ENCODE results near the gene COL23A1. TPM values are rescaled to one million over a fixed set of nuclear protein-coding genes. Genes with fewer than 3 reads are reported as not detected.
"Not testable (repeated sequence)": the region's sequence is repeated elsewhere in the genome, so short reads cannot be mapped to it uniquely, and the experiment has no call there.

COL23A1 gene
- total RNA-seq, 1 donor from 2014 or later: 0.12 TPM

- TF ChIP-seq, protein P1, sequence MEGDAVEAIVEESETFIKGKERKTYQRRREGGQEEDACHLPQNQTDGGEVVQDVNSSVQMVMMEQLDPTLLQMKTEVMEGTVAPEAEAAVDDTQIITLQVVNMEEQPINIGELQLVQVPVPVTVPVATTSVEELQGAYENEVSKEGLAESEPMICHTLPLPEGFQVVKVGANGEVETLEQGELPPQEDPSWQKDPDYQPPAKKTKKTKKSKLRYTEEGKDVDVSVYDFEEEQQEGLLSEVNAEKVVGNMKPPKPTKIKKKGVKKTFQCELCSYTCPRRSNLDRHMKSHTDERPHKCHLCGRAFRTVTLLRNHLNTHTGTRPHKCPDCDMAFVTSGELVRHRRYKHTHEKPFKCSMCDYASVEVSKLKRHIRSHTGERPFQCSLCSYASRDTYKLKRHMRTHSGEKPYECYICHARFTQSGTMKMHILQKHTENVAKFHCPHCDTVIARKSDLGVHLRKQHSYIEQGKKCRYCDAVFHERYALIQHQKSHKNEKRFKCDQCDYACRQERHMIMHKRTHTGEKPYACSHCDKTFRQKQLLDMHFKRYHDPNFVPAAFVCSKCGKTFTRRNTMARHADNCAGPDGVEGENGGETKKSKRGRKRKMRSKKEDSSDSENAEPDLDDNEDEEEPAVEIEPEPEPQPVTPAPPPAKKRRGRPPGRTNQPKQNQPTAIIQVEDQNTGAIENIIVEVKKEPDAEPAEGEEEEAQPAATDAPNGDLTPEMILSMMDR (IDR thresholded peaks at IDR 0.05): no peak
- H3K27ac Mint-ChIP-seq (ENCODE audit: unreplicated experiment): peak overlapping the region; percentile 65
- H3K4me1 Mint-ChIP-seq (ENCODE audit: low read depth): peaks cover 31% of the 10 kb centered on the region
- no peaks in the 10 kb centered on the region for H3K27me3 Mint-ChIP-seq (ENCODE audit: low read depth)
- peak overlapping the region; percentile 59 for H3K4me3 Mint-ChIP-seq (ENCODE audit: unreplicated experiment)
- no peak for DNase-seq (ENCODE audit: low spot score)
- H3K36me3 Mint-ChIP-seq (ENCODE audit: low read depth): peaks cover 16% of the 10 kb centered on the region
- peaks cover under 1% of the 10 kb centered on the region for H3K9me3 Mint-ChIP-seq (ENCODE audit: low read depth)
Observed at GRCh38 chr5:178232920-178233429, 357.2 kb downstream of the COL23A1 start.

GRCh38 chr5:178232124-178232919 is 357.9 kb downstream of the COL23A1 start, which contains the start of gene PHYKPL:
TSS of gene PHYKPL (minus strand) at chr5:178232802. CDS start at chr5:178232550, 252 bp downstream.
- Mint-ChIP-seq H3K9me3 (ENCODE audit: low read depth) (peaks cover 7% of the 10 kb centered on the region), H3K36me3 (ENCODE audit: low read depth) (peaks cover 23% of the 10 kb centered on the region), H3K27me3 (ENCODE audit: low read depth) (no peaks in the 10 kb centered on the region), H3K4me3 (ENCODE audit: unreplicated experiment) (peak within 1 kb of the TSS; percentile 78), H3K27ac (ENCODE audit: unreplicated experiment) (peak within 1 kb of the TSS; percentile 71), H3K4me1 (ENCODE audit: low read depth) (peaks cover 38% of the 10 kb centered on the region)
- DNase-seq (ENCODE audit: low spot score): peak; percentile 90
- TF ChIP-seq, protein P1 (IDR thresholded peaks at IDR 0.05): peak; percentile 53

- Mint-ChIP-seq H3K4me3 (ENCODE audit: unreplicated experiment) (peak overlapping the region; percentile 78), H3K27ac (ENCODE audit: unreplicated experiment) (peak overlapping the region; percentile 81), H3K27me3 (ENCODE audit: low read depth) (no peaks in the 10 kb centered on the region), H3K4me1 (ENCODE audit: low read depth) (peaks cover 40% of the 10 kb centered on the region), H3K36me3 (ENCODE audit: low read depth) (peaks cover 26% of the 10 kb centered on the region), H3K9me3 (ENCODE audit: low read depth) (peaks cover 10% of the 10 kb centered on the region)
- peak; percentile 90 for DNase-seq (ENCODE audit: low spot score)
- TF ChIP-seq, protein P1 (IDR thresholded peaks at IDR 0.05): no peak
Observed at GRCh38 chr5:178231539-178232123, 358.6 kb downstream of the COL23A1 start.

GRCh38 chr5:178230879-178231538 is 359.2 kb downstream of the COL23A1 start:
- peak; percentile 55 for DNase-seq (ENCODE audit: low spot score)
- Mint-ChIP-seq H3K27me3 (ENCODE audit: low read depth) (no peaks in the 10 kb centered on the region), H3K9me3 (ENCODE audit: low read depth) (peaks cover 10% of the 10 kb centered on the region), H3K4me1 (ENCODE audit: low read depth) (peaks cover 40% of the 10 kb centered on the region), H3K36me3 (ENCODE audit: low read depth) (peaks cover 26% of the 10 kb centered on the region), H3K4me3 (ENCODE audit: unreplicated experiment) (peak overlapping the region; percentile 78), H3K27ac (ENCODE audit: unreplicated experiment) (peak overlapping the region; percentile 81)
- TF ChIP-seq, protein P1 (IDR thresholded peaks at IDR 0.05): no peak

DNA sequence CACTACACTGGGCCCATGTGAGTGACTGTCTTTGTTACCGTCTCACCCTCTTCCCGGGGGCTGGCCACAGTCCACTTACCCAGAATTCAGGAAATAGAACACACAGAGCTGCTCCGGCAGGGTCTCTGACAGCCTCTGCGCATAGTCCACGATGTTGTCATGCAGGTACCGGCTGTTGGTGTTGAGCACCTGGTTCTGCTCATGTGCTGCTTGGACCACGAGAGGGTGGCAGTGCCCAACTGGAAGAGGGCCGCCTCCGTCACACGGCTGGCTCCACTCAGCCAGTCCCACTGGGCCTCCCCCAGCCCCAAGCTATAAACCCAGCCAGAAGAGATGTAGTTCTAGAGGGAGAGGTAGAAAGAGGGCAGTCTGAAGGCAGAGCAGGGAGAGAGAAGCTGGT is 360.3 kb downstream of the COL23A1 start:
- TF ChIP-seq, protein P1 (IDR thresholded peaks at IDR 0.05): no peak
- peaks cover 26% of the 10 kb centered on the region for H3K36me3 Mint-ChIP-seq (ENCODE audit: low read depth)
- H3K9me3 Mint-ChIP-seq (ENCODE audit: low read depth): peaks cover 10% of the 10 kb centered on the region
- no peak overlapping the region for H3K27ac Mint-ChIP-seq (ENCODE audit: unreplicated experiment)
- H3K4me3 Mint-ChIP-seq (ENCODE audit: unreplicated experiment): no peak overlapping the region
- peak; percentile 68 for DNase-seq (ENCODE audit: low spot score)
- H3K27me3 Mint-ChIP-seq (ENCODE audit: low read depth): no peaks in the 10 kb centered on the region
- H3K4me1 Mint-ChIP-seq (ENCODE audit: low read depth): peaks cover 40% of the 10 kb centered on the region

- peaks cover 40% of the 10 kb centered on the region for H3K4me1 Mint-ChIP-seq (ENCODE audit: low read depth)
- DNase-seq (ENCODE audit: low spot score): peak; percentile 18
- not testable (repeated sequence) for H3K9me3 Mint-ChIP-seq (ENCODE audit: low read depth); H3K27me3 Mint-ChIP-seq (ENCODE audit: low read depth); H3K27ac Mint-ChIP-seq (ENCODE audit: unreplicated experiment); H3K4me3 Mint-ChIP-seq (ENCODE audit: unreplicated experiment)
- H3K36me3 Mint-ChIP-seq (ENCODE audit: low read depth): peaks cover 27% of the 10 kb centered on the region
Observed at GRCh38 chr5:178229111-178229510, 361.1 kb downstream of the COL23A1 start.

Measured in chondrocyte (in vitro differentiated cells).